Gastroesophageal sphincter (tissue), 3 donors: ENCODE results near the gene FYB1.

Experiments used
- CTCF ChIP-seq, 4 experiments: fragments of 200-600 bp in 2 of 4; fragments of 450-650 bp in 2 of 4; sonication (generic) in 1 of 4; IDR thresholded peaks; one replicate each; pipeline ENCODE4 v1.5.1; 2017 to 2019; ENCODE audit warnings: antibody characterized with exemption in 4 of 4, mild to moderate bottlenecking in 2 of 4, moderate library complexity in 2 of 4
- EP300 ChIP-seq: sonication (generic); formaldehyde crosslinking; IDR thresholded peaks from one replicate; pipeline ENCODE4 v1.6.1; 2017; ENCODE audit warnings: antibody characterized with exemption, mild to moderate bottlenecking
- POLR2A ChIP-seq, 2 donors: fragments of 450-650 bp; IDR thresholded peaks; one replicate each; pipeline ENCODE4 v1.6.1; 2017; ENCODE audit warnings: antibody characterized with exemption in 2 of 2, mild to moderate bottlenecking in 2 of 2, moderate library complexity in 1 of 2
- POLR2AphosphoS5 ChIP-seq: sonication (generic); formaldehyde crosslinking; IDR thresholded peaks from one replicate; pipeline ENCODE4 v1.6.1; 2017; ENCODE audit warnings: antibody characterized with exemption

GRCh38 chr5:39225405-39226099 is 6.2 kb upstream of the FYB1 start:
- TF ChIP-seq CTCF (IDR thresholded peaks at IDR 0.05) (no peak), POLR2AphosphoS5 (no peak), EP300 (no peak), POLR2A (IDR thresholded peaks at IDR 0.05) (no peak)
